HG03097 (cell line): ENCODE measurements around the gene CNTF.
"Not testable (repeated sequence)": the region's sequence is repeated elsewhere in the genome, so short reads cannot be mapped to it uniquely, and the experiment has no call there.

Source experiments
- ATAC-seq: cut with Tn5 transposase; IDR thresholded peaks from one replicate; pipeline ENCODE4 v1.9.1; 2021; ENCODE audit not compliant: unreplicated experiment, low FRiP score

The CNTF gene

GRCh38 chr11:58622344-58622743 lies at the start of gene CNTF:
TSS of gene CNTF (plus strand) at chr11:58622665. CDS start at chr11:58622753, 88 bp downstream.
- no peak for ATAC-seq

GRCh38 chr11:58572906-58573305 lies 49.6 kb upstream of the CNTF start:
- not testable (repeated sequence) for ATAC-seq

- peak; percentile 21 for ATAC-seq
These were observed 48.9 kb upstream of the CNTF start for GRCh38 chr11:58573451-58574104.

- ATAC-seq, result no peak
These were observed 47.6 kb upstream of the CNTF start for GRCh38 chr11:58574881-58575280.

GRCh38 chr11:58575377-58576020 lies 47.0 kb upstream of the CNTF start, which contains the start of gene LPXN:
TSS of gene LPXN (minus strand) at chr11:58575856. CDS start at chr11:58575772, 84 bp downstream.
- ATAC-seq, result no peak

GRCh38 chr11:58576887-58577471 lies 45.5 kb upstream of the CNTF start:
- ATAC-seq, result no peak

- peak; percentile 42 for ATAC-seq
These were observed 44.8 kb upstream of the CNTF start for GRCh38 chr11:58577555-58578135.

GRCh38 chr11:58578136-58578634 lies 44.3 kb upstream of the CNTF start:
- ATAC-seq, result peak; percentile 28

- peak; percentile 29 for ATAC-seq
These were observed 43.8 kb upstream of the CNTF start, which contains the start of gene ZFP91 for GRCh38 chr11:58578635-58579191. TSS of gene ZFP91 (plus strand) at chr11:58579063. CDS start at chr11:58579282, 219 bp downstream.

- ATAC-seq, result peak; percentile 39
These were observed 43.0 kb upstream of the CNTF start for GRCh38 chr11:58579192-58580129.

- no peak for ATAC-seq
These were observed 42.2 kb upstream of the CNTF start for GRCh38 chr11:58580311-58580710.

- ATAC-seq, result no peak
These were observed 40.0 kb upstream of the CNTF start for GRCh38 chr11:58582437-58582836.

- ATAC-seq, result no peak
These were observed 35.5 kb upstream of the CNTF start for GRCh38 chr11:58586998-58587397.

- ATAC-seq, result no peak
These were observed 30.8 kb upstream of the CNTF start for GRCh38 chr11:58591659-58592058.

GRCh38 chr11:58592760-58593472 lies 29.5 kb upstream of the CNTF start:
- ATAC-seq, result no peak

- no peak for ATAC-seq
These were observed 27.6 kb upstream of the CNTF start for GRCh38 chr11:58594826-58595225.

- ATAC-seq, result no peak
These were observed 25.8 kb upstream of the CNTF start for GRCh38 chr11:58596621-58597020.

GRCh38 chr11:58597486-58598144 lies 24.9 kb upstream of the CNTF start:
- no peak for ATAC-seq

GRCh38 chr11:58600510-58600909 lies 22.0 kb upstream of the CNTF start:
- ATAC-seq, result no peak
